ENCODE results near the gene KRTAP3-3.
"Not testable (repeated sequence)": the region's sequence is repeated elsewhere in the genome, so short reads cannot be mapped to it uniquely, and the experiment has no call there.

KRTAP3-3 gene

DNA sequence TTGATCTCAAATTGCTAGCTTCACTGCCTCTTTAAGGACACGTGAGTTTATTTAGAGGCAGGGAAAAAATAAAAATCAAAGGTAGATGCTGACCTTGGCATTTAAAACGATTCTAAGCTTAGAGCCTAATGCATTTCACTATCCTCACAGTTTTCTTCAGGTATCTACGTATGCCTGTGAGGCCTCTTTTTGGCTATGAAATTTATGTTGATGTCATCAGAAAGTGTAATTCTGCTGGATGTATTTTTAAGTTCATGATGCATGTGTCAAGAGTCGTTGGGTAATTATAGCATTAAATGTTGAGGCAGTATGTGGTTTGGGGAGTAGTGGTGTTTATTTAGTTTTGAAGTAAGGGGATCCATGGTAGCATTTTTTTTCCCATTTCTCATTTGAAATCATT lies 10.0 kb upstream of the KRTAP3-3 start:
- DNase-seq, result no peak

DNA sequence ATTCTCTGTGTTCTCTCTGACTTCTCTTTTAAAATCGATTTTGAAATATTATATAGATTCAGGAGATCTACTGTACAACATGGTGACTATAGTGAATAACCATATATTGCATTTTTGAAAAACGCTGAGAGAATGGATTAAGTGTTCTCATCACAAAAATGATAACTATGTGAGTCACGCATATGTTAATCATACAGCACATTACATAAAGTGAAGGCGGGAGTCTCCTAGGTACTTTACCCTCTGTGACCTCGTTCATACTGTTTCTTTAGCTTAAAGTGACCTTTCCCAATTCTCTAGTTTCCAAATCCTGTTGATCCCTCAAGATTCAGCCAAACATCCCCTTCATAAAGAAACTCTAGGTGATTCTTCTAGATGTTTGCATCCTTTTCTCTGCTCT lies 8.8 kb upstream of the KRTAP3-3 start:
- no peak for DNase-seq

DNA sequence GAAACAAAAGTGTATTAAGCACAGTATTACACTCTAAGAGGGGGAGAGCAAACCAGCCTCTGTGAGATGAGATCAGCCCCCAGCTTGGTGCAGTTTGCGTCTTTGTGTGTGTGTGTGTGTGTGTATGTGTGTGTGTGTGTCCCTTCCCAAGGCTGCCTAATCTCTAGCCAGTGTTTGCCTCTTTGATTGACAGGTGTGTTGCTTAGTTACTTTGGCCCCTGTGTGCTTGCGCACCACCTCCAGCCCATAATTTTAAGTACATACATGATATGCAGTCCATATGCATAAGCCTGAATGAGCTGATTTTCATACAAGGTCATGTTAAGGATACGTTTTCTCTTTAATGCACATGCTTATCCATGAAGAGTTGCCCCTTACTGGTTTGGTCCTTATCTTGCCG lies 7.8 kb upstream of the KRTAP3-3 start:
- DNase-seq, result no peak

- DNase-seq, result not testable (repeated sequence)
These were observed 5.6 kb upstream of the KRTAP3-3 start, which contains the start of gene KRTAP3-2 for GRCh38 chr17:40999563-40999962. KRTAP3-2 (minus strand) TSS chr17:40999906; CDS start chr17:40999853, 53 bp downstream.

DNA sequence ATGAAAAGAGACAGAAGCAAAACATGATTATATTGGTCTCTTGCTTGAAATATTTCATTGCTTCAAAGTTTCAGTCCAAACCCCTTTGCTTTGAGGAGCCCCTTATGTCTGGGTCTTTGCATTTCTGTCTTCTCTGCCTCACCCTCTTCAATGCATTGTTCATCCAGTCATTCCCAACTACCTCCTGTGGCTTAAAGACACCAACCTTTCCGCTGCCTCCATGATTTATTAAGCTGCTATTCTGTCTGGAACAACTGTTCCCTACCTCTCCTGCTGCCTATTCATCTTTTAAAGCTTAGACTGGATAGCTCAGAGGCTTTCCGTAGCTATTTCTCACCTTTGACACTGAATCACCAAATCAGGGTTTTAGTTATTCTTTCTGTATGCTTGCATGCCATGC lies 3.4 kb upstream of the KRTAP3-3 start:
- DNase-seq, result no peak

DNA sequence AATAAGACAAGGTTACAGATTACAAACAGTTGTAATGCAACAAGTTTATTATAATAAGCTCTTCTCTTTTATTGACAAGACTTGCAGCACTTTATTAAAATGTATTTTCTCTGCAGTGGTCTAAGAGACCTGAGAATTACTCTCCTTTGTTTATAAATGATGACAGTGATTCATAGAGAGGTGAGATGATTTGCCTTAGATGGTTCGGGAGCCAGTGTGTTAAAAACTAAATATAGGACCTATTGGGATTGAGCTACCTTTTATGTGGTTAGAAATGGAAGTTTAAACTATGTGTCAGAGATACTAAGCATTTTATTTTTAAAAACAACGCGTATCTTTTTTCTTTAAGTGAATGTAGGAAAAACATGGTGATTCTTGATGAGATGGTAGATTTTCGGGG lies 2.9 kb upstream of the KRTAP3-3 start:
- no peak for DNase-seq

DNA sequence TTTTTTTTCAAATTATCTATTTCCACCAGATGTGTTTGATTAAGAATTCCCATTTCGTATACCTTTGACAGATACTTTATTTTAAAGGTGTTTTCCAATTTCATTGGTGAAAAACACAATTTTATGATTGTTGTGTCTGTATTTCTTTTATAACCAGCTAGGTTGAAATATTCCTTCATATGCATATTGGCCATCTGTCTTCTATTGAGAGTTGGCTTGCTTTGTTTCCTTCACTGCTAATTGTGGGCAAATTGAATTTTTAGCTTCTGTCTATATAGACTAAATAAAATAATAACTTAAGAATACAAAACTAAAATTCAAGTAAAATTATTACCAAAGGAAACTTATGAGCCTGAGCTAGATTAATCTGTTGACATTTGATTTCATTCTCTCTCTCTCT lies 1.2 kb upstream of the KRTAP3-3 start:
- no peak for DNase-seq

GRCh38 chr17:40993084-40993483 lies 880 bp downstream of the KRTAP3-3 start:
- DNase-seq, result no peak

DNA sequence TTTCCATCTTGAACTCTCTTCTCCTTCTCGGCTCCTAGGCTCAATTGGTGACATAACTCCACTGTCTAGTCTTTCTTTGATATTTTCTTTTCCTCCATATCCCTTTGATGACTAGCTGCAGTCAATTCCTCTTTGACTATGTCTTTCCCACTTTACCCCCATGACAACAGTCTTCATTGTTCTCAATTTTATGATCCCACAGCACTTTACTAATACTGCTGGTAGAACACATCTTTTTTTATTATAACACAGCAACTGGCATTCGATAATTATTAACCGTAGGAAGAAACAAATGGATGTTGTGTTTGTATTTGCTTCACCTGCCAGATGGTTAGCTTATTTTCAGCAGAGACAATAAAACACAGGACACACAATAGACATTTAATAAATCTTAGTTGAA lies 1.3 kb downstream of the KRTAP3-3 start:
- DNase-seq, result no peak

- DNase-seq, result no peak
These were observed 7.0 kb downstream of the KRTAP3-3 start for GRCh38 chr17:40986920-40987319.

DNA sequence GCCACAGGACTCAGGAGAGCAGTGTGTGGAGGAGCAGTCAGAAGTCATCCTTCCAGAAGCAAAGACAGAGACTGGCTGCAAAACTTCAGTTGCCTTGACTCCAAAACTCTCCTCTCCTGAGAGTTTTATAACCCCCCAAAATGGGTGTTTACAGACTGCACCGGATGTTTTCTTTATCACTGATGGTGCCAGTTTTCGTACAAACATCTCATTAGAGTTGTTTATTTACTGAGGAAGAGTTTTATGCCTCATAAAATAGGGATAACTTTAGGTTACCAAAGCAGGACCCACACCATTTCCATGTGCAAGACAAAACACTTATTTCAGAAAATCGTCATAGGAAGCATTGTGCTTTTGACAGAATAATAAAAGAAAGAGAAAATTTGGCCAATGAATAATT lies 9.7 kb downstream of the KRTAP3-3 start, which contains the start of gene KRT40:
Gene KRT40, minus strand, starts transcription at position 101 of the 400 bp plus-strand sequence. Its CDS starts 53 bp downstream, at position 48.
- DNase-seq, result no peak

DNA sequence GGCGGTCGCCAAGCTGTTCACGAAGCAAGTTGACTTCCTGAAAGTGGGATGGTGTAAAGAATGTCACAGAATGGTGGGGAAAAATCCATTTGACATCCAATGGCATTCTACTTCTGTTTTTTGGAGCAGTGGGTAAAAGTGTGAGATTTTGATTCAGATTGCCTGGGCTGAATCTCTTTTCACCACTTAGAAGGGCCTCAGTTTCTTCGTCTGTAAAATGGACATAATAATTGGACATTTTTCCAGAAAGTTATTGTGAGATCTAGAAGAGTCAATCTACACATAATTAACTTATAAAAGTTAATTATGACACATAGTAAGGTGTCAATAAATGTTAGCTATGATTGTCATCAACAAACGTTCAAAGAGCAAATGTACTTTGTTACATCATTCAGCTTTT lies 12.8 kb downstream of the KRTAP3-3 start:
- no peak for DNase-seq

- no peak for DNase-seq
These were observed 13.4 kb downstream of the KRTAP3-3 start for GRCh38 chr17:40980596-40980995.

GRCh38 chr17:40980117-40980516 lies 13.8 kb downstream of the KRTAP3-3 start:
- DNase-seq, result no peak

DNA sequence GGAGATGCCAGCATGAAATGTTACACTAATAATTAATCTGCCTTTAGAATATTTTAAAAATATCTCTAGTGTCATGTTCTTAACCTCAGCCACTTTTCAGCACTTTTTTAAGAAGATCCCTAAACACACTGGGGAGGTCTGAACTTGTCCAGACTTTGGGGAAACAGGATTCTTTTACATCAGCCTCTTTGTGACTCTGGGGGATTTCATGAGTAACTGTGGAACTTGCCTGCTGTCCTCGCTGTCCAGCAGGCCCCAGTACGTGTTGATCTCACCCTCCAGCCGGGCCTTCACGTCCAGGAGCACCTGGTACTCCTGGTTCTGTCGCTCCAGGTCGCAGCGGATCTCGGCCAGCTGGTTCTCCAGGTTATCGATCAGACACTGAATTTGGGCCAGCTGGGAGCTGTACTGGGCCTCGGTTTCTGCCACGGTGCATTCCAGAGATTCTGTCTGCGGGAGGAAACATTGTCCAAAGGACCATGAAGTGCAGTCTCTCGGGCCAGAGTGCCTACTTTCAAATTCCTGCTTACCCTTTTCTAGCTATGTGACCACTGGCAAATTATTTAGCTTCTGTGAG lies 15.3 kb downstream of the KRTAP3-3 start:
- DNase-seq, result no peak

GRCh38 chr17:40975516-40975915 lies 18.4 kb downstream of the KRTAP3-3 start:
- no peak for DNase-seq

DNA sequence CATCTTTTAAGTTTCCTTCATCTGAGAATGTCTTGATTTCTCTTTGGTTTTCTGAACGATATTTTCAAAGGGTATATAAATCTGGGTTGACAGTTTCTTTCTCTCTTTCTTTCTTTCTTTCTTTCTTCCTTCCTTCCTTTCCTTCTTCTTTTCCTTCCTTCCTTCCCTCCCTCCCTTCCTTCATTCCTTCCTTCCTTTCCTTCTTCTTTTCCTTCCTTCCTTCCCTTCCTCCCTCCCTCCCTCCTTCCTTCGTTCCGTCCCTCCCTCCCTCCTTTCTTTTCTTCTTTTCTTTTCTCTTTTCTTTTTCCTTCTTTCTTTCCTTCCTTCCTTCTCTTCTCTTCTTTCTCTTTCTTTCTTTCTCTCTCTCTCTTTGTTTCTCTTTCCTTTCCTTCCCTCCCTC lies 19.6 kb downstream of the KRTAP3-3 start:
- no peak for DNase-seq

GRCh38 chr17:40967582-40967981 lies 26.4 kb downstream of the KRTAP3-3 start:
- no peak for DNase-seq

GRCh38 chr17:40966848-40967247 lies 27.1 kb downstream of the KRTAP3-3 start, which contains the start of gene KRT39:
KRT39 (minus strand) TSS chr17:40966948; CDS start chr17:40966856, 92 bp downstream.
- no peak for DNase-seq

DNA sequence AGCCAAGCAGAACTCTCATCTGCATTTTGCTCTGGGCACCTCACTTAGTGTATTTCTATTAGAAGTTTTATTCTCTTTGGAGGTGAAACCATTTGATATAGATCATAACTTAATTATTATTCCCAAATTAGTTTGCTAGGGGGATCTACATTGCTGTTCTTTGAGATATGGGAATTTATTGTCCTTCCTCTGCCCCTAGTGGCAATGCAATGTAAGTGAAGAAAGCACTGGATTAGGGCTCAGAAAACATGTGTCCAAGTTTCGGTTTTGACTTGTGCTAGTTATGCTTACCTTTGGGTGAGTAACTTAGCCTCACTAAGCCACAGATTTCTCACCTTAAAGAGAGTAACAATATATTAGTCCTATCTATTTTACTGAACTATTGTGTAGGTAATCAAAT lies 30.1 kb downstream of the KRTAP3-3 start:
- DNase-seq, result no peak

GRCh38 chr17:40962059-40962561 lies 31.9 kb downstream of the KRTAP3-3 start:
- DNase-seq, result no peak

GRCh38 chr17:40961591-40961990 lies 32.4 kb downstream of the KRTAP3-3 start:
- DNase-seq, result no peak

DNA sequence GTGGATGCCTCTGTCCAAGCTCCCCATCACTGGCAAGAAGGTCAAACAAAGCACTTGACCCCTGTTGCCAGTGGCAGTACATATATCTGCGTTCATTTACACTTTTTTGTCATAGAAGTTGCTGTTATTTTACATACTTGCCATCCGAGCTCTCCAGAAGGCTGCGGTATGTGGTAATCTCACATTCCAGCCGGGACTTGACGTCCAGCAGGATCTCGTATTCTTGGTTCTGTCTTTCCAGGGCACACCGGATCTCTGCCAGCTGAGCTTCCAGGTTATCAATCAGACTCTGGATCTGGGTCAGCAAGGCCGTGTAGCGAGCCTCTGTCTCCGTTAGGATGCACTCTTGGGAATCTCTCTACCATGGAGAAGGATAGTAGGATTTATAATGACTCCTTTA lies 33.8 kb downstream of the KRTAP3-3 start:
- DNase-seq, result no peak

GRCh38 chr17:40958086-40958953 lies 35.6 kb downstream of the KRTAP3-3 start:
- DNase-seq, result no peak
